ENCODE results near the gene DDB1.

Gene DDB1

DNA sequence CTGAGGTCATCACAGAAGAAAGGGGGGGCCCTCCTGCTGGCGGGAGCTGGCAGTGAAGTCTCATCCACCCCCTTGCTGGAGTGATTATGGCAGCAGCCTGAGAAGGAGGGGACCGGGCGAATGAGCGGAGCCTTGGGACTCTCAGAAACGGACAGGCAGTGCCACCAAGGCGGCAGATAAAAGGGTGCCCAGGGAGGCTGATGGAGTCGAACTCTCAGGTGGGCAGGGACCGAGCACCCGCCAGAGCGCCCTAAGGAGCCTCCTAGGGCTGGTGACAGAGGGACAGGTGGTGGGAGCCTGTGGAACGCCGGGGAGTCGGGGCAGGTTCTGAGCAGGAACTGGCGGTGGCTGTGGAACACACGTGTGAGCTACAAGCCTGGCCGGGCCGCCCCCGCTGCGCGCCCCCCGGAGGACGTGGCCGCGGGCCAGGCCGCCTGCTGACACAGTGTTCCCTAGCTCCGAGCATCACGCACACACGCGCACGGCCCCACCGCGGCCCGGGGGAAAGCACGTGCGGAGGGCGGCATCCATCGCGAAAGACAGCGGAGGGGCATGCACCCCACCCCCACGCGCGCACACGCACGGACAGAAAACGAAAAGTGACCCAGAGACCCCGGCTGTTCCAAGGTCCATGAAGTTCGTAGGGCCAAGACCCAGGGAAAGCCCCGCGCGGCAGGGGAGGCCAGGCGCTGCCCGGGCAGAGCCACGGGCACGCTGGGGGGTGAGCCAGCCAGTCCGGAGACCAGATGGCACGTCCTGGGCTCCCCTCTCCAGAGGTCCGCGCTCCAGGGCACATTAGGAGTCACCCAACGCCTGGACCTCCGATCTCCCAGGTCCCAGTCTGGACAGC, 38.8 kb downstream of the DDB1 start:
- DNase-seq: peak; percentile 10

GRCh38 chr11:61292356-61292755, 40.5 kb downstream of the DDB1 start:
- no peak for DNase-seq

GRCh38 chr11:61290905-61291690, 41.8 kb downstream of the DDB1 start:
- no peak for DNase-seq

DNA sequence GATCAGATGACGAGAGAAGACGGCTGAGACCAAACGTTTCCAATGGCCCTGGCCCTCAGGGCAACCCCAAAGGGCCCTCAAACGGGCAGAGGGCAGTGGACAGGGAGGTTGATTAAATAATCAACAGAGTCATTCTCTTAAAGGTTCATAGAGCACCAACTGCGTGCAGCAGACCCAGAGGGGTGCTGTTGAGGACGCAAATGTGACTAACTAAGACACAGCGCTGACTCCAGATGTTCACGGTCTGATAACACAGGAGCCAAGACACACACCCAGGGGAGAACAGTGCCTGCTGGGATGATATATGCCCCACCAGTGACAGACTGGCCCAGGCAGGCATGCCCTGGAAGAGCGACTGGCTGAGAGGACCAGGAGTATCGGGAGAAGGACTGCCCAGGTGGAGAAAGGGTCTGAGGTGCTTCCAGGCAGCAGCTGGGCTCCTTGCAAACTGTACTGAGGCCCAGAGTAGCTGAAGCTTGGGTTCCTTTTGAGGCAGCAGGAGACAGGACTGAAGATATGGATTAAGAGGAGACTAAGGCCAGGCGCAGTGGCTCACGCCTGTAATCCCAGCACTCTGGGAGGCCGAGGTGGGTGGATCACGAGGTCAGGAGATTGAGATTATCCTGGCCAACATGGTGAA, 45.4 kb downstream of the DDB1 start:
- no peak for DNase-seq

DNA sequence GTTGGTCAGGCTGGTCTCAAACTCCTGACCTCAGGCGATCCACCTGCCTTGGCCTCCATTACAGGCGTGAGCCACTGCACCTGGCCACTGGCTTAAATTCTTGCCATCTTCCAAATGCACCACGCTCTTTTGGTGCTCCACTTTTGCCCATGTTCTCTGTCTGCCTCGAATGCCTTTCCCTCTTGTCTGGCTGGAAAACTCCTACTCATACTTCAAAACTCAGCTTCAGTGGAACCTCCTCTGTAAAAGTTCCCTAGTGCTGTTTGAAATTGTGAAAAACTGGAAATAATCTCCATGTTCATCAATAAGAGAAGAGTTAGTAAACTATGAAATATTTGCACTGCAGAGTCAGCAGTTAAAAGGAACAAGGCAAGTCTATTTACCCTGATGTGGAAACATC, 49.3 kb downstream of the DDB1 start:
- DNase-seq: no peak

DNA sequence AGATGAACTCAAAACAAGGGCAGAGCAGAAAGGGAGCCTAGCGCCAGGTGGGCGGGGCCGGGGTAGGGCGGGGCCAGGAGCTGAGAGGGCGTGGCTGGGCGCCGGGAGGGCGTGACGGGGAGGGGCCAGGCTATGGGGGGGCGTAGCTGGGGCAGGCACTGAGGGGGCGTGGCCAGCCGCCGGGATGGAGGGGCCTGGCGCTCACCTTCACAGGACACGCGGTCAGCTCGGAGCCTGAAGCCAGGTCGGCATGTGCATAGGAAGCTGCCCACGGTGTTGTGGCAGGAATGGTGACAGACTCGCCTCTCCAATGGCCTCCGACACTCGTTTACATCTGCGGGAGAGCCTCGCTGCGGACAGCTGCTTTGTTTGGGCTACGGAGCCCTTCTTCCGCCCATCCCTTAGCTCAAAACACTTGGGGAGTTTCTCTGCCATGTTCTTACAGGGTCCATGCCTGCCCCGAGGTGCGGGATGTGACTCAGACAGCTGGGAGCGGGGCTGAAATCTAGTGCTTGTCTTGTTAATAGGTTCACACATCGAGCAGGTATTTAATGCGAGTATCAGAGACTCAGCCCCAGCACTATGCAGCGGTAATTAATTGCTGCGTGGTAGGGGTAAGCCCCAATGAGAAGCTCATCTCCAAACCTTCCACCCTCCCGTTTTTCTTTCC, 51.2 kb downstream of the DDB1 start:
- peak; percentile 9 for DNase-seq

GRCh38 chr11:61280883-61281580, 51.9 kb downstream of the DDB1 start:
- DNase-seq: no peak

DNA sequence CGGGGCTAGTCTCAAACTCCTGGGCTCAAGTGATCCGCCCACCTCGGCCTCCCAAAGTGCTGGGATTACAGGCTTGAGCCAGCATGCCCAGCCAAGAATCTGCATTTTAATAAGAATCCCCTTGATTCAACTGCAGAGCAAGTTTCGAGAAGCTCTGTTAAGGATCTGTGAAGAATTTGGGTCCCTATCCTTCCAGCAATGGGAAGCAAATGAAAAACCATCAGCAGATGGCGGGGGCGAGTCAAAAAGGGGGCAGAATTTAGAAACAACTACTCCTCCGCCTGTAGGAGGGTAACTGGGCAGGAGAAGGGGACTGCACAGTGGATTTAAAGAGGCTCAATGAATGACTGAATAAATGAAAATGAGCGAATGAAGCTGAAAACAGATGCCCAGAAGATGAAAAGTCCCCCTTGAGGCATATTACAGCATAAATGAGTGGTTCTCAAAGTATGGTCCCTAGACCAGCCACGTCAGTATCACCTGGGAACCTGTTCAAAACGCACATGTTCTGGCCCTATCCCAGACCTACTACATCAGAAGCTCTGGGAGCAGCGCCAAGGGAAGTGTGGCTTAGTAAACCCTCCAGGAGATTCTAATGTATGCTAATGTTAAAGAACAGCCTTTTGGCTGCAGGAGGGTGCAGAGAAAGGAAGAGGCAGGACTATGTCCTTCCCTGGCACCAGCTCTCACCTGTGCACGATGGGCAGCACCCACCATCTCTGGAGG, 52.8 kb downstream of the DDB1 start:
- DNase-seq: no peak

DNA sequence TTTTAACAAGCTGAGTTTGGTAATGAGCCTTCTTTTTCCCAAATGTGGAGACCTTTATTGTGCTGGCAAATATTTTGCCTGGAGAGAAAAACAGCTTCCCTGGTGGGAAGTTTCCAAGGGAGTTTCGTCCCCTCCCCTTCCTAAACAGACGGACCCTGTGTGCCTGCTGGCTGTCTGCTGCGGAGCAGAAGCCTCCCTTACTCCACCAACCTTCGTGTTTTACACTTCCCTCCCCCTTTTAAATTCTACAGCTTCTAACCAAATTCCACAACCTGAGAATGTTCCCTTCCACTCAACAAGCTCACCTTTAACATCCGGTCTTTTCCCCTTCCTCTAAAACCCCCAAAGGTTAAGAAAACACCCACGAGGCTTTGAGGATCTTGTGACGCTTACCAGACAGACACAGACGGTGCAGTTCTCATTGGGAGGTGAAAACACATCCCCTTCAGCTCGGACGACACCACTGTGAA, 54.9 kb downstream of the DDB1 start:
- DNase-seq: no peak

DNA sequence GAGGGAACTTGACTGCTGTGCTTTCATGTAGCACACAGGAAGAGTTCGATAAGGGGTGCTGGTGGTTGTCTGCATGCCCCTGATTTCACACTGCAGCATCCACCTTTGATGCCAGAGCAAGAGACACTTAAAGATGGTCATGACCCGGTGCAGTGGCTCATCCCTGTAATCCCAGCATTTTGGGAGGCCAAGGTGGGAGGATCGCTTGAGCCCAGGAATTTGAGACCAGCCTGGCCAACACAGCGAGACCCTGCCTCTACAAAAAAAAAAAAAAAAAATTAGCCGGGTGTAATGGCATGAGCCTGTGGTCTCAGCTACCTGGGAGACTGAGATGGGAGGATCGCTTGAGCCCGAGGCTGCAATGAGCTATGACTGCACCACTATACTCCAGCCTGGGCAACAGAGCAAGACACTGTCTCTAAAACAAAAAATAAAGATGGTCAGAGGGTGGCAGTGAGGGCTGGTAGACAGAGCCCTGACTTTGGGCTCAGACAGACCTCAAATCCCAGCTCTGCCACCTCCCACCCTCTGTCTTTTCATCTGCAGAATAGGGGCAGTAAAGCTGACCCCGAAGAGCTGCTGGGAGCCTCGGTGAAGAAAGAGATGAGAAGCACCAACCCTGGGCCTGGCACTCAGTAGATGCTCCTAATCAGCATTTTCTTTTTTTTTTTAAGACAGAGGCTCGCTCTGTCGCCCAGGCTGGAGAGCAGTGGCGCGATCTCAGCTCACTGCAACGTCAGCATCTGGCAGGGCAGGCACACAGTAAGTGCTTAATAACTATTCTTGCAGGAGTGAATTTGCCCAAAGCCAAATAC, 55.5 kb downstream of the DDB1 start:
- DNase-seq: no peak

DNA sequence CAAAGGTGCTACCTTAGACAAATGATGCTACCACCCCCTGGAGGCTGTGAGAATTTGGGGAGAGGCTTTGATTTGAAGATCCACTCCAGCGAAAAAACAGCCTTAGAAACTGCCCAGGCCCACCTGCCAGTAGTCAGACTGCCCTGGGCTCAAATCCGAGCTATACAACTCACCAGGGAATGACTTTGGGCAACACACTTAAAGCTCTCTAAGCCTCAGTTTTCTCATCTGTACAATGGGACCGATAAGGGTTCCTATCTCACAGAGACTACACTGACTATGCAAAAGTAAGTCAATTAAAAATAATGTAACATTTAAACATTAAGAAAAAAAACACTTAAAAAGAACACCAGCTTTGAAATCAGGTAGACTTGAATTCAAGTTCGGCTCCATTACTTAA, 57.7 kb downstream of the DDB1 start:
- no peak for DNase-seq

DNA sequence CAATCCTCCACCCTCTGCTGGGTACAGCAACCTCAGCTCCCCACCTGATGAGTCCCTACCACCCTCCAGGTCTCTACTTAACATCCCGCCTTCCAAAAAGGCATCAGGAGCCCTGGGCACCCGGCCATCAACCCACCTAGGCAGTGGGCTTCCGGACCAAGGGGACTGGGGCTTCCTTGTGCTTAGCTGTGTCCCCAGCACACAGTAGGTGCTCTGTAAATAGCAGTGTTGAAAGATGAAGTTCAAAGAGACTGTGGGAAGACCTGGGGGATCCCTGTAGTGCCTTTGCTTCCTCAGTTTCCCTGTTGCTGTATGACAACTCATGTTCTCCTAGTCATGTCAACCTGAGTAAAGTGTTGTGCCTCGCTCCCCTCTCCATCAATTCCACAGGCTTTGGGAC, 58.8 kb downstream of the DDB1 start:
- no peak for DNase-seq

- no peak for DNase-seq
These were observed 59.5 kb downstream of the DDB1 start for GRCh38 chr11:61273178-61274078.

DNA sequence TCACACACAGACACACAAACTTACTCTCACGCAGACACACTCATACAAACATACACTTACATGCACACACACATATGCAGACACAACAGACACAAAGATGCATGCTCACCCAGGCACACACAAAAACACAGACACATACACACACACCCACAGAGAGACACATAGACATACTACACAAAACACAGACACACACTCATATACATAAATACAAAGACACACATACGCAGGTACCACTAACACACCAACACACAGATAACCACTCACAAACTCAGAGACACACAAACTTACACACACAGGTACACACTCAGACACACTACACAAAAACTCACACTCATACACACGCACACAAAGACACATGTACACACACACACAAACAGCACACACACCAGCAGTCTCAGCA, 60.2 kb downstream of the DDB1 start:
- DNase-seq: no peak

GRCh38 chr11:61270354-61271076, 62.4 kb downstream of the DDB1 start:
- no peak for DNase-seq

- no peak for DNase-seq
These were observed 64.2 kb downstream of the DDB1 start for GRCh38 chr11:61268588-61269250.

- no peak for DNase-seq
These were observed 65.5 kb downstream of the DDB1 start for GRCh38 chr11:61267437-61267841.

- no peak for DNase-seq
These were observed 66.3 kb downstream of the DDB1 start for GRCh38 chr11:61266602-61267001.
